NCI-H1105 (cell line): ENCODE measurements around the gene COX19.
"Not testable (repeated sequence)": the region's sequence is repeated elsewhere in the genome, so short reads cannot be mapped to it uniquely, and the experiment has no call there.

Experiments used
- DNase-seq: peaks from one replicate; lab custom pipeline; 2025; lab: John Stamatoyannopoulos, UW

Gene COX19

GRCh38 chr7:960269-960871 is 15.0 kb downstream of the COX19 start:
- no peak for DNase-seq

GRCh38 chr7:959740-960139 is 15.6 kb downstream of the COX19 start:
- not testable (repeated sequence) for DNase-seq

- no peak for DNase-seq
Measured at GRCh38 chr7:959271-959670, 16.1 kb downstream of the COX19 start.

- DNase-seq = no peak
Measured at GRCh38 chr7:958221-959200, 16.8 kb downstream of the COX19 start.

- DNase-seq = no peak
Measured at GRCh38 chr7:957418-958220, 17.7 kb downstream of the COX19 start.

- DNase-seq = no peak
Measured at GRCh38 chr7:956031-956430, 19.3 kb downstream of the COX19 start.

GRCh38 chr7:954330-955238 is 20.8 kb downstream of the COX19 start, which contains the start of gene ADAP1:
TSS of gene ADAP1 (minus strand) at chr7:954680. CDS start at chr7:954477, 203 bp downstream.
- DNase-seq = no peak

GRCh38 chr7:953547-954327 is 21.6 kb downstream of the COX19 start:
- DNase-seq = no peak

GRCh38 chr7:952548-953441 is 22.6 kb downstream of the COX19 start:
- DNase-seq = no peak

GRCh38 chr7:951881-952547 is 23.3 kb downstream of the COX19 start:
- no peak for DNase-seq

GRCh38 chr7:949021-949934 is 26.1 kb downstream of the COX19 start:
- DNase-seq = no peak

GRCh38 chr7:947391-948210 is 27.7 kb downstream of the COX19 start:
- DNase-seq = no peak

- no peak for DNase-seq
Measured at GRCh38 chr7:946256-946996, 28.9 kb downstream of the COX19 start.

- no peak for DNase-seq
Measured at GRCh38 chr7:945556-946255, 29.6 kb downstream of the COX19 start.

- no peak for DNase-seq
Measured at GRCh38 chr7:945147-945555, 30.2 kb downstream of the COX19 start.

GRCh38 chr7:944744-945143 is 30.6 kb downstream of the COX19 start:
- no peak for DNase-seq
